GM18502 (cell line): ENCODE measurements around the gene PAFAH1B2.

Experiments
- ATAC-seq: cut with Tn5 transposase; IDR thresholded peaks from one replicate; pipeline ENCODE4 v1.9.1; 2021; ENCODE audit warnings: mild to moderate bottlenecking; ENCODE audit not compliant: unreplicated experiment, poor library complexity

The PAFAH1B2 gene

GRCh38 chr11:117218133-117218915 lies 74.2 kb downstream of the PAFAH1B2 start:
- no peak for ATAC-seq

GRCh38 chr11:117219001-117219400 lies 74.9 kb downstream of the PAFAH1B2 start:
- no peak for ATAC-seq

GRCh38 chr11:117219455-117219854 lies 75.4 kb downstream of the PAFAH1B2 start:
- ATAC-seq, result no peak

- ATAC-seq, result no peak
Observed at GRCh38 chr11:117219995-117220394, 75.9 kb downstream of the PAFAH1B2 start.

GRCh38 chr11:117220568-117220967 lies 76.5 kb downstream of the PAFAH1B2 start:
- no peak for ATAC-seq

GRCh38 chr11:117220999-117221774 lies 77.1 kb downstream of the PAFAH1B2 start:
- ATAC-seq, result no peak

GRCh38 chr11:117221775-117222517 lies 77.9 kb downstream of the PAFAH1B2 start:
- no peak for ATAC-seq

- no peak for ATAC-seq
Observed at GRCh38 chr11:117222991-117223740, 79.1 kb downstream of the PAFAH1B2 start.

- no peak for ATAC-seq
Observed at GRCh38 chr11:117223741-117224689, 79.9 kb downstream of the PAFAH1B2 start.

- no peak for ATAC-seq
Observed at GRCh38 chr11:117225553-117226170, 81.6 kb downstream of the PAFAH1B2 start.
